GM12878 (cell line): Measurements from ENCODE around the gene ZNF367. TPM values are rescaled to one million over a fixed set of nuclear protein-coding genes. Genes with fewer than 3 reads are reported as not detected.

Experiments
- ATAC-seq: fragments of 200-7000 bp; cut with Tn5 transposase; 3 replicates; pipeline ENCODE4 v1.9.1; 2020; ENCODE audit warnings: mild to moderate bottlenecking, moderate library complexity
- BruUV-seq: library from RNA; stranded (reverse); fragments of 400-500 nt; replicated peaks from 2 replicates; lab custom pipeline; 2021; lab: Mats Ljungman, UMichigan
- CTCF ChIA-PET: fragments of 300-600 bp; sonication (Branson Sonifier 250); formaldehyde crosslinking; extraction: SDS; loops from one replicate; lab custom pipeline; 2021; ENCODE audit warnings: inconsistent platforms; lab: Yijun Ruan, JAX
- POLR2A ChIA-PET: fragments of 350-600 bp; formaldehyde crosslinking; extraction: SDS; loops from one replicate; lab custom pipeline; 2021; ENCODE audit warnings: inconsistent platforms; lab: Charles Lee
- RAD21 ChIA-PET: fragments of 300-600 bp; sonication (Branson Sonifier 250); formaldehyde crosslinking; loops from one replicate; lab custom pipeline; 2023; ENCODE audit warnings: antibody characterized with exemption; ENCODE audit not compliant: unreplicated experiment; lab: Charles Lee
- SMC1A ChIA-PET: fragments of 300-600 bp; sonication (Branson Sonifier 250); formaldehyde crosslinking; loops from one replicate; lab custom pipeline; 2023; ENCODE audit not compliant: unreplicated experiment, uncharacterized antibody; lab: Charles Lee
- DNase-seq: peaks from one replicate; pipeline ENCODE4 v3.0.0-alpha.2; 2011; ENCODE audit warnings: low read depth, low spot score
- FAIRE-seq: peaks from 3 replicates; lab custom pipeline; 2011; peaks lifted over from hg19 to GRCh38; lab: Jason Lieb, UNC
- H2AFZ ChIP-seq: 2 replicates; pipeline ENCODE4 v1.6.0; 2011; ENCODE audit warnings: low read depth, low read length, control low read depth; ENCODE audit not compliant: control insufficient read depth
- H3K27ac ChIP-seq: 2 replicates; pipeline ENCODE4 v1.5.1; 2011; ENCODE audit warnings: control low read depth; ENCODE audit not compliant: control insufficient read depth, insufficient read depth
- H3K27me3 ChIP-seq, 2 experiments: replicated peaks in 1 of 2; 2 replicates each; pipeline versions ENCODE4 v1.6.0 to v1.6.1; 2011; ENCODE audit warnings: low read length in 1 of 2; ENCODE audit not compliant: control insufficient read depth in 2 of 2, insufficient read depth in 2 of 2
- H3K36me3 ChIP-seq, 2 experiments: 2 replicates each; pipeline ENCODE4 v1.5.1; 2011; ENCODE audit warnings: low read length in 1 of 2; ENCODE audit not compliant: control insufficient read depth in 2 of 2, insufficient read depth in 2 of 2
- H3K4me1 ChIP-seq: 2 replicates; pipeline ENCODE4 v1.6.1; 2011; ENCODE audit warnings: mild to moderate bottlenecking, low read length, moderate library complexity, mixed read lengths; ENCODE audit not compliant: control insufficient read depth, insufficient read depth
- H3K4me2 ChIP-seq: 2 replicates; pipeline ENCODE4 v1.6.0; 2011; ENCODE audit warnings: control low read depth; ENCODE audit not compliant: control insufficient read depth, insufficient read depth
- H3K4me3 ChIP-seq: fragments of 200-600 bp; sonication (generic); 2 replicates; pipeline ENCODE4 v1.5.1; 2016
- H3K79me2 ChIP-seq: 2 replicates; pipeline ENCODE4 v1.6.0; 2011; ENCODE audit warnings: low read length; ENCODE audit not compliant: control insufficient read depth, insufficient read depth
- H3K9ac ChIP-seq: 2 replicates; pipeline ENCODE4 v1.8.0; 2011; ENCODE audit warnings: low read length, control low read depth, mixed read lengths; ENCODE audit not compliant: control insufficient read depth, insufficient read depth
- H3K9me3 ChIP-seq: replicated peaks from 3 replicates; pipeline ENCODE4 v1.5.1; 2011; ENCODE audit warnings: mild to moderate bottlenecking, low read length; ENCODE audit not compliant: control insufficient read depth, insufficient read depth
- H4K20me1 ChIP-seq: 2 replicates; pipeline ENCODE4 v1.6.0; 2011; ENCODE audit not compliant: control insufficient read depth, insufficient read depth
- ATF7 ChIP-seq: fragments of 450-650 bp; IDR thresholded peaks from 2 replicates; pipeline ENCODE4 v1.6.1; 2016; ENCODE audit warnings: low read depth, mild to moderate bottlenecking
- BMI1 ChIP-seq: fragments of 450-650 bp; IDR thresholded peaks from 2 replicates; pipeline ENCODE4 v1.6.1; 2016; ENCODE audit warnings: mild to moderate bottlenecking, moderate library complexity, borderline replicate concordance
- CEBPB ChIP-seq, 2 experiments: fragments of 150-350 bp in 1 of 2; IDR thresholded peaks; 2 replicates each; pipeline ENCODE4 v1.6.1; 2012 to 2014; ENCODE audit warnings: low read depth in 2 of 2, low read length in 2 of 2, borderline replicate concordance in 1 of 2, inconsistent platforms in 1 of 2
- IKZF1 ChIP-seq: fragments of 450-650 bp; conservative IDR thresholded peaks from 2 replicates; pipeline ENCODE4 v1.6.1; 2017; ENCODE audit warnings: antibody characterized with exemption, mild to moderate bottlenecking
- MEF2B ChIP-seq: fragments of 450-650 bp; IDR thresholded peaks from 2 replicates; pipeline ENCODE4 v1.6.1; 2018; ENCODE audit warnings: mild to moderate bottlenecking, moderate library complexity; ENCODE audit not compliant: partially characterized antibody, poor library complexity, severe bottlenecking
- MTA2 ChIP-seq: fragments of 450-650 bp; IDR thresholded peaks from 2 replicates; pipeline ENCODE4 v1.6.1; 2016; ENCODE audit warnings: low read depth, mild to moderate bottlenecking, moderate library complexity
- NR2C1 ChIP-seq: fragments of 450-650 bp; IDR thresholded peaks from 2 replicates; pipeline ENCODE4 v1.6.1; 2017; ENCODE audit warnings: antibody characterized with exemption, mild to moderate bottlenecking, moderate library complexity
- NR2F1 ChIP-seq: fragments of 450-650 bp; conservative IDR thresholded peaks from 2 replicates; pipeline ENCODE4 v1.6.1; 2017; ENCODE audit warnings: mild to moderate bottlenecking
- PKNOX1 ChIP-seq: fragments of 450-650 bp; IDR thresholded peaks from 2 replicates; pipeline ENCODE4 v1.6.1; 2016; ENCODE audit warnings: mild to moderate bottlenecking
- PML ChIP-seq: IDR thresholded peaks from 2 replicates; pipeline ENCODE4 v1.6.1; 2012; ENCODE audit warnings: low read length, inconsistent platforms
- POU2F2 ChIP-seq: IDR thresholded peaks from 3 replicates; pipeline ENCODE4 v1.6.1; 2011; ENCODE audit warnings: low read depth, mild to moderate bottlenecking, low read length, borderline replicate concordance
- RB1 ChIP-seq: fragments of 450-650 bp; formaldehyde crosslinking; IDR thresholded peaks from 2 replicates; pipeline ENCODE4 v1.6.1; 2017; ENCODE audit warnings: mild to moderate bottlenecking, borderline replicate concordance
- RELA ChIP-seq: fragments of 450-650 bp; IDR thresholded peaks from 2 replicates; pipeline ENCODE4 v1.8.0; 2014; ENCODE audit warnings: borderline replicate concordance; ENCODE audit not compliant: partially characterized antibody
- SMAD1 ChIP-seq: fragments of 450-650 bp; IDR thresholded peaks from 2 replicates; pipeline ENCODE4 v1.6.1; 2018; ENCODE audit warnings: mild to moderate bottlenecking, low read depth; ENCODE audit not compliant: partially characterized antibody
- SREBF1 ChIP-seq: IDR thresholded peaks from 2 replicates; pipeline ENCODE4 v1.6.1; 2012; ENCODE audit warnings: mild to moderate bottlenecking, low read length
- STAT3 ChIP-seq: IDR thresholded peaks from 2 replicates; pipeline ENCODE4 v1.6.1; 2011; ENCODE audit warnings: low read depth, low read length, improper control_type of control experiment
- TBL1XR1 ChIP-seq: IDR thresholded peaks from 2 replicates; pipeline ENCODE4 v1.6.1; 2012; ENCODE audit warnings: low read depth, low read length, improper control_type of control experiment
- ZNF207 ChIP-seq: fragments of 450-650 bp; IDR thresholded peaks from 2 replicates; pipeline ENCODE4 v1.6.1; 2014; ENCODE audit warnings: antibody characterized with exemption, mild to moderate bottlenecking, borderline replicate concordance
- ZNF592 ChIP-seq: fragments of 450-650 bp; IDR thresholded peaks from 2 replicates; pipeline ENCODE4 v1.6.1; 2017; ENCODE audit warnings: mild to moderate bottlenecking, moderate library complexity
- WGBS: methylation state at CpG from one replicate; pipeline ENCODE4 v1.1.6; 2016; ENCODE audit warnings: low lambda C conversion rate; ENCODE audit not compliant: insufficient replicate concordance, insufficient coverage; ENCODE audit errors: missing lambda C conversion rate; 5-methylcytosine and 5-hydroxymethylcytosine counted together
- in situ Hi-C: fragments of 300-500 bp; cut with MboI; formaldehyde crosslinking; loops from 9 replicates; pipeline ENCODE4 v1.14.3; 2018; ENCODE audit warnings: mixed read lengths
- intact Hi-C: fragments of 100-400 bp; cut with micrococcal nuclease; formaldehyde crosslinking; loops from one replicate; pipeline ENCODE4 v1.14.2; 2022; ENCODE audit not compliant: unreplicated experiment
- polyA plus RNA-seq, 11 experiments: library from polyadenylated mRNA; depleted of rRNA in 4 of 11; unstranded in 6 of 11; stranded (reverse) in 5 of 11; fragments of >200 nt; fragmentation: Nextera tagmentation in 4 of 11; fragmentation: Illumina TruSeq in 1 of 11; extraction: Ambion mirVana in 4 of 11; extraction: Trizol in 1 of 11; gene quantifications; 1 replicate in 1 of 11; 2 replicates in 10 of 11; pipeline versions ENCODE4 v1.2.1 to v1.2.3, GENCODE V29; 2011 to 2016; ENCODE audit warnings: inconsistent platforms in 2 of 11, missing spikeins in 2 of 11, low read depth in 1 of 11
- total RNA-seq, 4 experiments: library from RNA; depleted of rRNA in 3 of 4; stranded (reverse); fragments of >200 nt in 3 of 4; fragmentation: Illumina TruSeq in 1 of 4; extraction: Trizol in 1 of 4; gene quantifications; 2 replicates each; pipeline versions ENCODE4 v1.2.1 to v1.2.3, GENCODE V29; 2013 to 2021

The ZNF367 gene
- total and polyA plus RNA-seq, 10 of the 15 experiments (the other 5 are each of a cell fraction or from before 2014, with no cell fraction given) = 2.9 to 16.3 (median 11.1) TPM

DNA sequence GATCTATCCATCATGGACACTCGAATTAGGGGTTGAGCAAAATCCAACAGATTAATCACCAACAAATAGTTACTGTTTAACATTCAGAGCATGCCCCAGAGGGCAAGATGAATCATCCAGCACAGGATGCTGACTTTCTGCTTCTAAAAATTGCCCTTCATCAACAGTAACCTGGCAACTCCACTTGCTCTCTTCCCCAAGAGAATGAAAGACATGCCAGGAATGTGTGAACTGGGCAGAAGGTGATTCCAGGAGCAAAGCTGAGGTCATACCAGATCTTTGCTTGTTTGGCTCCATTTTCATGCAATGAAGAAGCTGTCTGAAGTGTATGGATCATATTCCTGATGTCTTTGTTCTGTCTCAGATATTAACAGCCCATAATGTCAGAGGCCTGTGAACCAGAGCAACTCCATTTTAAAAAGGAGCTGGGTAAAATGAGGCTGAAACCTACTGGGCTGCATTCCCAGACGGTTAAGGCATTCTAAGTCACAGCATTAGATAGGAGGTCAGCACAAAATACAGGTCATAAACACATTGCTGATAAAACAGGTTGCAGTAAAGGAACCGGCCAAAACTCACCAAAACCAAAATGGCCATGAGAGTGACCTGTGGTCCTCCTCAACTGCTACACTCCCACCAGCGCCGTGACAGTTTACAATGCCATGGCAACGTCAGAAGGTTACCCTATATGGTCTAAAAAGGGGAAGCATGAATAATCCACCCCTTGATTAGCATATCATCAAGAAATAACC, 2.5 kb upstream of the ZNF367 start:
- peaks cover 14% of the 10 kb centered on the region for H3K4me1 ChIP-seq
- peak overlapping the region; percentile 50 for H3K9ac ChIP-seq
- in situ Hi-C loops (loop anchor here (25.0 kb wide), 1 partner anchor 1217 kb away; the partner anchor contains the start of genes NCBP1 and TSTD2), intact Hi-C loops (no loop called here)
- POLR2A ChIA-PET = interaction anchor here (0.8 to 1.1 kb wide), 2 partner anchors 13 to 116 kb away, joined by 3 read pairs; no protein-coding TSS in a partner anchor
- H3K4me2 ChIP-seq = peak overlapping the region; percentile 83
- ATAC-seq = peak; percentile 19
- H3K27ac ChIP-seq = peak overlapping the region; percentile 90
- H3K27me3 ChIP-seq = no peaks in the 10 kb centered on the region
- CTCF ChIA-PET = interaction anchor here (1.2 kb wide), 1 partner anchor 246 kb away, joined by 3 read pairs; no protein-coding TSS in a partner anchor
- peak; percentile 38 for FAIRE-seq
- BruUV-seq = no TSS peak
- RAD21 ChIA-PET = no interaction called here
- SMC1A ChIA-PET = interaction anchor here (0.9 to 1.2 kb wide), 2 partner anchors 22 to 143 kb away, joined by 3 read pairs; no protein-coding TSS in a partner anchor
- WGBS = 50% methylated on average over 6 of the region's 6 CpGs
- H3K4me3 ChIP-seq = peak overlapping the region; percentile 91; the same call in 1 of the 2 replicates
- DNase-seq = peak; percentile 61
- no peaks in the 10 kb centered on the region for H3K36me3 ChIP-seq
- no peaks in the 10 kb centered on the region for H3K9me3 ChIP-seq
- H2AFZ ChIP-seq = peak overlapping the region; percentile 93
- no peaks in the 10 kb centered on the region for H4K20me1 ChIP-seq
- peaks cover 16% of the 10 kb centered on the region for H3K79me2 ChIP-seq
- TF ChIP-seq NR2F1 = peak; percentile 56
- peak; percentile 79 for TF ChIP-seq IKZF1
- TF ChIP-seq MEF2B = peak; percentile 57
- no peak for TF ChIP-seq STAT3
- peak; percentile 77 for TF ChIP-seq PKNOX1
- no peak for TF ChIP-seq CEBPB (IDR thresholded peaks at IDR 0.05; ENCODE audit: borderline replicate concordance in 1 of 2, low read depth in 2 of 2, low read length in 2 of 2)
- TF ChIP-seq RB1 = 0 out of 2 replicates have a peak, but pooled peaks have one; percentile 37
- TF ChIP-seq NR2C1 = no peak; the same call in 1 of the 2 replicates
- peak; percentile 79; the same call in 1 of the 3 replicates for TF ChIP-seq POU2F2
- TF ChIP-seq PML = no peak
- TF ChIP-seq RELA = no peak
- peak; percentile 22 for TF ChIP-seq SMAD1
- TF ChIP-seq SREBF1 = no peak
- no peak for TF ChIP-seq TBL1XR1
- peak; percentile 56 for TF ChIP-seq ATF7
- no peak for TF ChIP-seq ZNF207
- peak; percentile 41 for TF ChIP-seq MTA2
- peak; percentile 99 for TF ChIP-seq ZNF592
- peak; percentile 84 for TF ChIP-seq BMI1
